GM21526 (cell line): ENCODE data around the gene KLF16.

Source experiments
- ATAC-seq: cut with Tn5 transposase; IDR thresholded peaks from one replicate; pipeline ENCODE4 v1.9.1; 2021; ENCODE audit warnings: moderate library complexity; ENCODE audit not compliant: unreplicated experiment, low FRiP score

Gene KLF16

DNA sequence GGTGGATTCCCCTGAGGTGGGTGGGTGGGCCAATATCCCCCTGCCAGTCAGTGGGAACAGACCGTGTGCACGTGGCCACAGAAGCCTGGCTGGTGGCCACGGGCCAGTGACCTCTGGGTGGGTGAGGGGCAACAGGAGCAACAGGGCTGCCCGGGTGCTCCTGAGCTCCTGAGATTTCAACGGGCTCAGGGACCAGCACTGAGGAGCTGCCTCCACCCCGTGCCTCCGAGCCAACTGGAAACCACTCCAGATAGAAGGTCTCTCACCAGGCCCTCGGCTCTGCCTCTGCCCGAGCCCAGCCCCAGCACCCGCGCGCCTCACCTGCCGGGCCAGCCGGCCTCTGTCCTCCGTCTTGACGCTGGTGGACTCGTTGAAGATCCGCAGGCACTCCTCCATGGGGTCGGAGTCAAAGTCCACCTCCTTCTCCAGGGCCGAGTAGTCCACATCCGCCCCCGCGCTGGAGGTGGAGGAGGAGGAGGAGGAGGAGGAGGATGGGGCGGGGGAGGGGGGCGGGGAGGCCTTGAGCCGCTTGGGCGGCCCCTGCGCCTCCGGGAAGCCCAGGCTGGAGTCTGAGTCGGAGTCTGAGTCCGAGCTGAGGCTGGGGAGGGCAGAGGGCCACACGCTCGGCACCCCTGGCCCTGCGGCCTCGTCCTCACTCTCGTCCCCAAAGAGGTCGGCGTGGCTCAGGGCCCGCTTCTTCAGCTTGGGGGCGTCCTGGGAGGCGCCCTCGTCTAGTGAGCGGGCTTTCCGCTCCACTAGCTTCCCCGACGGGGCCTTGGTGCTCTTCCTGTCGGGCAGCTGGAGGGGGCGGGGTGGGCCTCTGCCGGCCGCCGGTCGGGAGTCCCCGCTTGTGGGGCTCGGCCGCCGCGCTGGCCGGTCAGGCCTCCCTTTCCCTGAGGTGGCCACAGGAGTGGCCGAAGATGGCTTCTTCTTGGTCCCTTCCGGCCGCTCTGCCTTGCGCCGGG lies 36.5 kb downstream of the KLF16 start:
- no peak for ATAC-seq

DNA sequence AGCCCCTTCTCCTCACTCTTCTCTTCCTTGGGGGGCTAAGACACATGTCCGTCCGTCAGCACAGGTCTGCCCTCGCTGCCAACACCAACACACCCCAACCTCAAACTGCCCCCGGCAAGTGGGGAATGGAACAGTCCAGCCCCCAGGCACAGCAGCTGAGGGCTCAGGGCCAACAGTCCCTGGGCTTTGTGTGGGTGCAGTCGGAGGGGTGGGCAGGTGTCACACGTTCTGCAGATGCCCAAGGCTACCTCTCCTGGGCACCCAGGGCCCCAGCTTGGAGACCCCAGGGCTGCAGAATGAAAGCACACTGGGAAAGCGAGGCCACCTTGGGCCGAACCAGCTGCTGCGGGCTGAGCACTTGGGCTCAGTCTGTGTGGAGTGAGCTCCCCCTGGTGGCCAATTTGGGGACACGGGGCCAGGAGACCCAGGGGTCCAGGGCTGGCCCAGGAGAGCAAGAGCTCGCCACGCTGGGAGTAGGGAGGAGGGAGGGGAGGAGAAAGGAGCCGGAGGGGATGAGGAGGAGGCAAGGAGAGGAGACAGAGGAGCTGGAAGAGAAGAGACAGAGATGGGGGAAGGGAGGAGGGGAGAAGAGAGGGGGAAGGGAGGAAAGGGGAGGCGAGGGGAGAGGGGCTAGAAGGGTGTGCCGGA lies 37.3 kb downstream of the KLF16 start:
- ATAC-seq = no peak

DNA sequence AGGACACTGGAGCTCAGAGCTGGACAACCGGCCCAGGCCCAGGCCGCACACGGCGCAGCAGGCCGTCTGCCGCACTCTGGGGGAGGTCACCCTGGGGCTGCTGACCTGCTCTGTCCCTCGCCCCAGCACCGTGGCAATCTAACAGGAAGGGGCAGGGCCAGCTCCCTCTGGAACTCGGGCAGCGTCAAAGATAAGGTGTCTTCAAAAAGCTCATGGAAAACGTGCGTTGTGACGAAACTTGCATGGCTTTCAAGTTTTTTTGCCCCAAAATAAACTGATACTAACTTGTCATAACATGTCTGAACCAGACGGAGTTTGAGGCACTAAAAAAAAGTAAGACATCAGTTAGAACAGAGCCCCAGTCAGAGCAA lies 39.1 kb downstream of the KLF16 start:
- ATAC-seq = no peak

DNA sequence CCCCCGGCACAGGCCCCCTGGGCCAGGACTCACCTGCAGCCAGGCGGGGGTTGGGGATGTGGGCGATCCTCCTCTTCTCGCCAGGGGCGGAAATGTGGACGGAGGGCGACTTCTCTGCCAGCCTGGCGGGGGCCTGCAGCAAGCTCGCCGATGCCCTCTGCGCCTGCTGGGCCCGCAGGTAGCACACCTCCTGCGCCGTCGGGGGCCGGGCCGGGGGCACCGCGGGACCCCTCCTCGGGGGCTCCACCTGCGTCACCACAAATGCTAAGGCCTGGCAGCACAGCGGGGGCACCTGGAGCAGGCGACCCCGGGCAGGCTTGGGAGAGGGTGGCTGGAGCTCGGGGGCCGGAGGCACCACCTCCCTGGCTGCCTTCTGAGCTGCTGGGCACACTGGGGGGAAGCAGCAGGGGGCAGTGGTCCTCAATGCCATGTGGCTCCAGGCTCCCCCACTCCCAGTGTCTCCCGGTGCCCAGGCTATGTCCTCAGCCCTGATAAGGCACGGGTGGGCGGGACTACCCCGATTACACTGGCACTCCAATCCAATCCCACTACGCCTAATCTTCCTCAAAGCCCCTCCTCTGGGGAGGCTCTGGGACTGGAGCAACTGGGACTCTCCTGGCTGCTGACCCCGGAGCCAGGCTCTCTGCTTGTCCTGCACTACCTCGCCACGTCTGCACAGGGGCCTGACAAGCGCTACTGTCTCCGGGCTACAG lies 39.7 kb downstream of the KLF16 start:
- ATAC-seq = no peak

DNA sequence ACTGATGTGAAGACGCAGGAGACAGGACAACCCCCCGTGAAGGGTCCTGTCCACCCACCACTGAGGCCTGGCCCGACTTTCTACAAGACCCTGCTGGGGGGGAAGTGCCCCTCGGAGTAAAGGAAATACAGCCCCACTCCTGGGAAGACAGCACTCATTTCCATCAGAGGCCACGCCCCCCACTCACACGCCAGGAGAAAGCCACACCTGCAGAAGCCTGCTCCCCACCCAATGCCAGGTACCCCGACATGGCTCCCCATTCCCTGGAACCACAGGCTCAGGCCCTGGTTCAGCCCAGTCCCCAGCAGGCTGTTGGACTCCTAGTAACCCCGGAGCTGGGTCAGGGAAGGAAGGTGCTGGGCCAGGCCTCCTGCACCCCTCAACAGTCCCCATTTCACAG lies 40.4 kb downstream of the KLF16 start:
- ATAC-seq = no peak

DNA sequence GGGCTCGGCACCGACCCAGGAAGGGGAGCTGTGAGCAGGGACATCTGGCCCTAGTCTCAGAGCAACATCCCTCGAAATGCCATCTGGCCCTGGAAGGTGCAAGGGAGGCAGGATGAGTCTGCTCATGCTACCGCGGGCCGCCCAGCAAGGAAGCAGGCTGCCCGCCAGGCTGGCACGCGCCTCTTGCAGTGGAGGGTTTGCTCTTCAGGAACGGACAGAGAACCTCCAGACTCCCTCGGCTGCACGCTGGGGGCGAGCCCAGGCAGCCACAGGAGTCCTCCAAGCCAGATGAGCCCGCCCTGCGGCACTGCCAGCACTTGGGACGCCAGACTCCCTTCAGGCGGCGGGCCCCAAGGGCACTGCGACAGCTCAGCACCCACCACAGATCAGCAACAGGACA lies 41.2 kb downstream of the KLF16 start:
- ATAC-seq = no peak

DNA sequence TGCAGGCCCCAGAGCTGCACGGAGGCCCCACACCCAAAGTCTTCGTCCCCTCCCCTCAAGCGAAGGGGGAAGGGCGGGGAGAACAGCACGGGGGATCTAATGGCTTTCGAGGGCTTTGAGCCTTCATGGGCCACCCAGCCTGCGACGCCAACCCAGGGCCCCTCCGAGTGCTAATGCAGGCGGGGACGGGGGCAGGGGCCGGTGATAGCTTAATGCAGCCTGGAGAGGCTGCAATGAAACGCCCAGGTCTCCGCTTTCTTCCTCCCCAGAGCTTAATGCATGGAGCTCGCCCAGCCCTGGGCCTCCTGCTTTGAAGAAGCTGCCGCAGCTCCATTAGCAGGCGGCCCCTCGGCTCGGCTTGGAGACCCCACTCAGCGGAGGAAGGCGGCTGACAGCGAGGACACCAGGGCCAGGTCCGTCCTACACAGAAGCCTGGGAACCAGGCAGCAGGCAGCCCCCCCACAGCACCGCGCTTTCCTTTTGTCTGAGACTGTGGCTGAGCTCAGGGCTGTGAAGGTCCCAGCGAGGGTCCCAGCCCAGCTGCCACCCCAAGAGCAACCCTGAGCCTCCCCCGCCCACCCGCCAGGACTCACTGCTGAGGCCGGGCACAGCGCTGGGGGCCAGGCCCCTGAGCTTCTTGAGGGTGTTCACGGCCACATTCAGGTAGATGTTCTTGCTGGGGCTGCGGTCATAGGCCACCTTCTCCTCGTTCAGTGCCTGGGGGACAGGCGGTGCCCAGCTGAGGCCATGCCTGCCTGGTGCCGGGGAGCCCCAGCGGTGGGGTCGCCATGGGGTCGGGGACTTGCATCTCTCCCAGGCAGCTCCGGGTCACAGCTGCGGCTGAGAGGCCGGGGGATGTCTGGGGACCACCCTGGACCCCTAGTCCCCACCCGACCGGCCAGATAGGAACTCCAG lies 43.8 kb downstream of the KLF16 start:
- no peak for ATAC-seq

DNA sequence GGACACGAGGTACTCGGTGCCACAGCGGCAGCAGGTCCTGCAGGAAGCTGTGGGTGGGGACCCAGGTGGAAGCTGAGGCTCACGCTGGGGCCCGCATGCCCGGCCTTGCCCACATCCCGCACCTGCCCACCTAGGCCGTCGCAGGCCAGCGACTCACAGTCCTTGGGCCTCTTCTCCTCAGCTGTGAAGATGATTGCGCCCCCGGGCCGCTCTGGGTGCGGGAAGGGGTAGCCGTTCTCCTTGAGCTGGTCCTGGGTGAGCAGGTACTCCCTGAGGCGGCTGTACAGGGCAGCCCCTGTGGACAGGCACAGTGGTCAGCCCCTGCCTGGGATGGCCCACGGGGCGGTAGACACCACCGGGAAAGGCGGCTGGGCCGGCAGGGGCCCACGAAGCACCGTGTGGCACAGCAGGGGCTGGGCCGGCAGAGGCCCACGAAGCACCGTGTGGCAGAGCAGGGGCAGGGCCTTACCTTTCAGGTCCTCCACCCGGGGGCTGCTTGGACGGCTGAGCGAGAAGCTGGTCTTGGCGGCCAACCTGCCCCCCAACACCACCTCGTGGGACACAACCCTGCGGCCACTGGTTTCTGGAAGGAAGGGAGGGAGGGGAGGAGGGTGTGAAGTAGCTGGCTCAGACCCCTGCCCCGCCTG lies 44.7 kb downstream of the KLF16 start:
- ATAC-seq = no peak

DNA sequence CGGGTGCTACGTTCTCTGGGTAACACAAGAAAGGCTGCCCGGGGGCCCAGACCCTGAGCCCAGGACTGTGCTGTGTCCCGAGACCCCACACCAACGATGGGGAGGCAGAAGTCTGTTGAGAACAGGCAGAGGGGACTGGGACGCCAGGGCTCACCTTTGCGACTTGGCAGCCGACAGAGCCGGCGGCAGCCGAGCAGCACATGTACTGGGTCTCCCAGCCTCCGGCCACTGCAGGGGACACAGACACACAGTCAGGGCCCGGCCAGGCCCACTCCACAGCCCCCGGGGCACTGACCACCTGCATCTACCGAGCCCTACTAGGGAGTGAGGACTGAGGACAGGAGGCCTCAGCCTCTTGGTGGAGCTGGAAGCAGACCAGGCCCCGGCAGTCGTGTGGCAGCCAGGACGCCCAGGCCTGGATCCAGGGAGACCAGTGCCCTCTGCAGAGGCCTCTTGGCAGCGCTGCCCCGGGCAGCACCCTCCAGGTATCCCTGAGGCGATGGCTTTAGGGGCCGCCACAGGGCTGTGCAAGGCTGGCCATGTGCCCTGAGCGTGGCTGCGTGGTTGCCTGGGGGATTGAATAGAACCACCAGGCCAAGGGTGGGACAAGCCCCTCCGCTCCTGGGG lies 45.7 kb downstream of the KLF16 start:
- ATAC-seq = no peak

DNA sequence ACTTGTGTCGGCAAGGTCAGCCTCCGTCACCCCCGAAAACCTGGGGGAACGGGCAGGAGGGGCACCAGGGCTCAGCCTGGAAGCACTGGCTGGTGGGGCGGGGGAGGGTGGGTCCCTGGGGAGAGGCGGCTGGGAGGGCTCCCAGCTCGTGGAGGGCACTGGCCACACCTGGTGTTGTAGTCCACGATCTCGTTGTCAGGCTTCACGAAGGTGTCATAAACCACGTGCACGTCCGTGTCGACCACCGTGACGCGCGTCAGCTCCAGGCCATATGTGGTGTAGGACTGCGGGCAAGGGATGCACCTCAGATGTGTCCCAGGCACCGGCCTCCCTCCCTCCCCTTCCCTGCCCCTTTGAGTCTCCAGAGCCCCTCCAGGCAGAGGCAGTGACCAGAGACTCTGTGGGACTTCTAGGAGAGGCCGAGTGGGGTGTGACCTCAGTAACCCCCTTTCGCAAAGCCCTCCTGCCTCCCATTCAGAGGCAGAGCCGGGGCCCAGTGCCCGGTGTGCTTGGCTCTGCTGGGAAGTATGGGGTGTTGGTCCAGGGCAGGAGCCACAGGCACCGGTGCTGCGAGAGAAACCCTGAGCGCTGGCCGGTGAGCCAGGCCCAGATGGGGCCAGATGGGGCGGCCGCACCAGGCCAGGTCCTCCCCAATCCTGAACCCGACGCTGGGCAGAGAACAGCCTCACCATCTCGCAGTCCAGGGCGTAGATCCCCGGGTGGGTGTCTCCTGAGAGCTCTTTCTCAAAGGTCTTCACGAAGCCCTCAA lies 46.7 kb downstream of the KLF16 start:
- ATAC-seq = no peak

DNA sequence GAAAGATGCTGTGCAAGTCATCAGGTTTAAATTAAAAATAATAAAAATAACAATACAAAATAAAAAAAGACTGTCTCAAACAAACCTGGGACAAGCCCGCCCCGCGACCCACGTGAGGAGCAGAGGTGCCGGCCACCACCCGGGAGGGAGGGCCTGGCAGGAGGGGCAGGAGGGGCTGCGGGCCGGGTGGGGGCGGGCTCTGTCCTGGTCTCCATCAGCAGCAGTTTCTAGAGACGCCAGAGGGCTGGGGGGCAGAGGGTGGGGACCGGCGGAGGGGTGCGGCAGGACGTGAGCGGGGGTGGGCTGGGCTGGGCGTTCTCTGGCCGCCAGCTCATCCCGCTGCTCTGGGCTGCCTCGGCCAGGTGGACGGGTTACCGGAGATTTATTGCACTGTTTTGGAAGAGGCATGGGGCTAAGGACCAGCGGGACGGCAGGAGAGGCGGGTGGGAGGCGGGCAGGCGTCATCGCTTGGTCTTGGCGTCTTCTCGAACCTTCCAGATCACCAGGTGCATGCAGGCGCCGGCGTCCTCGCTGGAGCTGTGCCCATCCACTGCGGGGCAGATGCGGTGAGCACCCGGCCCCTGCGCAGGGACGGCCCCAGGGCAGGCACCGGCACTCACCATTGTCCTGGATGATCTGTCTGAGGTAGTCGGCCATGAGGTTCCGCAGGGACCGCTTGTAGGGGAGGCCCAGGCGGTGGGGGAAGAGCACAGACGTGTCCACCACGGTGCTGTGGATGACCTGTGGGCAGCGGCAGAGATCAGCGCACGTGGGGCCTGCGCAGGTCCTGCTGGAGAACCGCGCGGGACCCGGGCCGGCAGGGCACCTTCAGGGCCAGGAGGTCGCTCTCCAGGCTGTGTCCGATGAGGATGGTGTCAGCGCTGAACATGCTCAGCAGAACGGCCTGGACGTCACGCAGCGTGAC lies 47.5 kb downstream of the KLF16 start:
- ATAC-seq = no peak

DNA sequence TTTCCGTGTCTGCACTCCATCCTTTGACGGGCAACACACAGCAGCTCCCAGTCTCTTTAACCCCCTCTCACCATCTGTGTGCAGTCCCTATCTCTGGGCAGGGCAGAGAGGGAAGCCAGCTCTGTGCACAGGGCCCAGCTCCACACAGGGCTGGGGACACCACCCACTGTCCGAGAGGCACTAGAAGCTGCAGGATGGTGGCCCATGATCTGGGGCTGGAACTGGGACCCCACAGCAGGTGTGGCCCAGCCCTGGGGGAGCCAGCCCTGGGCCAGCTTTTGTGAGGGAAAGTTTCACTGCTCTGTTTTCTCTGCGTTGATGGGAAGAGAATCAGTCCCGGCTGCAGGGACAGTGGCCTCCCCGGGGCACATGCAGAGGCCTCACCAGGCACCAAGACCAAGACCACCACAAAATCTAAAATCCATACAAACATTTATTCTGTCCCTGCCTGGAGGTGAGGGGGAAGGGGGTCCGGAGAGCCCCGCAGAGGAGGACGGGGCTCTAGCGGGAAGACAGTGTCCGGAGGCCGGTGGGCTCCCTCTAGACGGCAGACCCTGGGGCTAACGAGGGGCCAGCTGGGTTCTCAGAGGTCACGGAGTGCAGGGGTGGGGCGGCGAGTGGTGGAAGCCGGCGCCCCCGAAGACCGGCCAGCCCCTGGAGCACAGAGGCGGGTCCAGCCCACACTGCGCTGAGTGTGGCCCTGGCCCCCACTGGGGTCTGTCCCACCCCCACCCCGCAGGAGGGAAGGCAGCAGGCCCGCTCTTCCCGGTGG lies 48.4 kb downstream of the KLF16 start:
- ATAC-seq = no peak

DNA sequence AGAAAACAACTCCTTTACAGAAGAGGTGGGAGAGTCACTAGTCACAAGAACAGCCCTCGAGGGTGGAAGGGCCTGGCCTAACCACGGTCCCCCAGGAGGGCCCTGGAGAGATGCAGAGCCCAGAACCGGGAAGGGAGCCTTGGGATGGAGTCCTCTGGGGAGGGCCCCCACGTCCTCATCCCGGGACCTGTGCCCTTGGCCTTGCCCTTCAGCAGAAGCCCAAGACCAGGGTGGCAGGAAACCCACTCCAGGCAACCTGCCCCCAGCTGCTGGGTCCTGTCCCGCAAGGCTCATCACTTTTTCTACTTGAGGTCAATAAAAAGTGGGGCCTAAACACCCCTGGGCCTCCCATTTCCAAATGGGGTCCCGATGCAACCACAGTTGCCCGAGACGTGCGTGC lies 49.0 kb downstream of the KLF16 start:
- ATAC-seq = no peak

DNA sequence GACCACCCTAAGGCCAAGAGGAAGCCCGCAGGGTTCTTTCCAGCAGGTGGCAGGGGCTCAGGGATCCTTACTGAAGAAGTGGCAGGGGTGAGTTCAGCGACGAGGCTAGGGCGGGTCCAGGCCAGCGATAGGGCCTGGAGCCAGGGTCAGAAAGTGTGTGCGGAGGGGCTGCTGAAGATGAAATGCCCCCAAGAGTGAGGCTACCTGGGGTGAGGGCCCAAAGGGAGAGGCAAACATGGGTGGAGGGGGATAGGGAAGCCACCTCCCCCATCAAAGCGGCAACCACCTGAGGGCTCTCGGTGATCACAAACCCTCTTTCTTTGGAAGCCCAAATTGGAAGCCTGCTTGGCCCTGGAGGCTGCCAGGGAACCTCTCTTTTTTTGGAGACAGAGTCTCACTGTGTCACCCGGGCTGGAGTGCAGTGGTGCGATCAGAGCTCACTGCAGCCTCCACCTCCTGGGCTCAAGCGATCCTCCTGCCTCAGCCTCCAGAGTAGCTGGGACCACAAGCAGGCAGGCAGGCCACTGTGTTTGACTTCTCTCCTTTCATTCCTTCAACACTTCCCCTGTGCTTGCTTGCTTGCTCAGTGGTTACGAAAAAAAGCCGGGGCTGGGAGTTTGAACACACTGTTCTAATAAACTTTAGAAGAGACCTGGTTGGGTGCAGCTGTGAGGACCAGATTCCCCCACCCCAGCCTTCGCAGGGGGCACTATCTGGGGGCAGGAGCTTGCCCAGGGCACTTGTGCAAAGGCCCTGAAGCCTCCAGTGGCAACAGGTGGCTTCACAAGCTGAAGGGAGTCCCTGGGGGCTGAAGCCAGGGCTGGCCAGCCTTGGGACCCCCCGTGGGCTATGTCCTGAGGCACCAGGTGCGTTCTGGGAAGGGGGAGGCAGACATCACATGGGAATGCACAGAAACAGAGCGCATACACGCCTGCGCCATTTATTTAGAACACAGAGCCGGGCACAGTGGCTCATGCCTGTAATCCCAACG lies 49.9 kb downstream of the KLF16 start:
- ATAC-seq = no peak

DNA sequence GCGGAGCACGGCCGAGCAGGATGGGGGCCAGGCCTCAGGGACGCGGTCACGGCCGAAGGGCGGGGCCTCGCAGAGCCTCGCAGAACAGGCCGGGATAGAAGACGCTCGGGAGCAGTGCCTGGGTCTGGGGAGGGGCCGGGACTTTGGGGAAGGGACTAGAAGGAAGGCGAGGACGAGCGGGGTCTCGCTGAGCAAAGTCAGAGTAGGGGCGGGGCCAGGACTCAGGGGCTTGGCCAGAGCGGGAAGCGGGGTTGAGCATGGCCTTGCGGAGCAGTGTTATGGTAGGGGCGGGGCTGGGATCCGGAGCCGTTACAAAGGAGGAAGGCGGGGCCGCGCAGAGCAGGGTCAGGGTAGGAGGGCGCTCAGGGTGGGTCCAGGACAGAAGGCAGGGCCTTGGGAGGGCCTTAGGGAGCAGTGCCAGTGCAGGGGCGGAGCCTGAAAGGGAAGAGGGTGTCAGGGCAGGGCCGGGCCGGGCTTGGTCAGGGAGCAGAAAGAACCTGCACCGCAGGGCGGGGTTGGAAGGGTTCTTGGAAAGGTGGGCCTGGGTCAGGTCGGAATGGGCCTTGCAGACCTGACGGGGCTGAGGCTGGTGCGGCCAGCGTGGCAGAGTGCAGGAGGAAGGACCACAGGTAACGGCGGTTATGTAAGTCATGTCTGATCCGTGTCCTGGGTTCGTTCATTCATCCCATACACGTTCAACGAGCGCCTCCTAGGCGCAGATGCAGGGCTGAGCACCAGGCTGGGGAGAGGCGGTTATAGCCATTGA lies 50.8 kb downstream of the KLF16 start:
- ATAC-seq = peak; percentile 70
